ENCODE data around the gene CAMK1G. TPM values are rescaled to one million over a fixed set of nuclear protein-coding genes. Genes with fewer than 3 reads are reported as not detected.

CAMK1G gene
- total and polyA plus RNA-seq, 9 of the 15 experiments (the other 6 are each of a cell fraction or from before 2014, with no cell fraction given), result not detected

DNA sequence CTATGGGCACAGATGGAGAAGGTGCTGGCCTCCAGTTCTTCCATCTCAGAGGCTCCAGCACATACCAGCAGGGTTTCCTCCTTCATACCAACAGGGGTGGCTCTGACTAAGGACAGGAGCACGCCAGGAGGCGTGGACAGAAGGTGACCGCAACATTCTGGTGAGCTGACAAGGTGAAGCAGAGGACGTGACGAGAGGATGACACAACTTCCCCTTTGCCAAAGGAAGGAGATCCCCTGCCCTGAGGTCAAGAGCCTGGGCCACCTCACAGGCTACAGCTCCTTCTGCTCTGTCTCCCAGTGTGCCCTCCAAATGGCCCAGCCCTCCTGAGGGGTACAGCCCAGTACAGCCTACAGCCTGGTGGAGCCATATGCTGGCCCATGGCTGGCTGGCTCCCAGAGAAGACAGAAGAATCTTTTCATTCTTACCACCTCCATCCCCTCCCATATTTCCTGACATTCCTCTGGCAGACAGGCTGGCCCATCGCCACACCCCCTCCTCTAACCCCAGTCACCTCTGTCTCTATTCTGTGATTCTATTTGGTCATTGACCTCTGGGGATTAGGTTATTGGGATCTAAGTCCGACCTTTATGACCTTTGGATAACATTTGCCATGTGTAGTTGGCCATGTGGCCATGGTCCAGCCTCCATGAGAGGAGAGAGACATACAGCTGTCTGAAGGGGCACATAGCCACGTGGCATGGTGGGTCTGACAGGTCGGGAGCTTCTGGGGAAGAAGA is 73.8 kb downstream of the CAMK1G start (continued):
- TF ChIP-seq, protein P1, sequence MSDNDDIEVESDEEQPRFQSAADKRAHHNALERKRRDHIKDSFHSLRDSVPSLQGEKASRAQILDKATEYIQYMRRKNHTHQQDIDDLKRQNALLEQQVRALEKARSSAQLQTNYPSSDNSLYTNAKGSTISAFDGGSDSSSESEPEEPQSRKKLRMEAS (CRISPR knock-in tag; IDR thresholded peaks at IDR 0.05), result 0 out of 2 replicates have a peak, but pooled peaks have one; percentile 9
- TF ChIP-seq ATF7 (IDR thresholded peaks at IDR 0.05), result peak; percentile 60; the same call in 1 of the 2 replicates
- TF ChIP-seq ZC3H4 (CRISPR knock-in tag; IDR thresholded peaks at IDR 0.05; ENCODE audit: borderline replicate concordance), result no peak
- no peak for TF ChIP-seq RBM34 (IDR thresholded peaks at IDR 0.05; ENCODE audit: borderline replicate concordance, insufficient read depth, low read length)
- peak; percentile 70; the same call in 1 of the 2 replicates for TF ChIP-seq TEAD4 (IDR thresholded peaks at IDR 0.05; ENCODE audit: low read length)
- TF ChIP-seq TEAD4 (CRISPR knock-in tag; IDR thresholded peaks at IDR 0.05; ENCODE audit: borderline replicate concordance), result no peak
- peak; percentile 57; the same call in 1 of the 2 replicates for TF ChIP-seq ZEB2 (IDR thresholded peaks at IDR 0.05)
- peak; percentile 38; the same call in 1 of the 2 replicates for TF ChIP-seq BHLHE40 (IDR thresholded peaks at IDR 0.05; ENCODE audit: low read length)

DNA sequence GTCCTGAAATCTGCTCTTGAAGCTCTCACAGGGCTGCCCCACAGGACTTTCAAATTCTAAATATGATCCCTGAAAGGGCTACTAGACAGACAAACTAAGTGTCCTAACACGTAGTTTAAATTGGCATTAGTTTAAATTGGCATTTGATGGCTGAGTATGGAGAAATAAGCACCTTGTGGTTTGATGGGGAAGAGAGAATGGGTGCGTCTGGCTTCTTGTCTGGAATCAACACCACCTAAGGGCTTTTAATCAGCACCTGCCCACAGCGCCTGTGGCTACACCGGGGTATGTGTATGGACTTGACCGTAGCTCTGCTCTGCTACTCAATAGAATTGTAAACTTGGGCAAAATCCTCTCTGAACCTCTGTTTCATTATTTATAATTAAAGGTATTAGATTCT is 74.4 kb downstream of the CAMK1G start:
- no peak overlapping the region for H3K27ac ChIP-seq (ENCODE audit: extremely low read depth, low read depth, low read length)
- intact Hi-C loops (cut with micrococcal nuclease), result no loop called here
- DNase-seq (ENCODE audit: extremely low read depth in 1 of 4, low spot score in 3 of 4) (no peak), FAIRE-seq (no peak), ATAC-seq (no peak)
- CTCF ChIA-PET (ENCODE audit: low intra/inter-chr PET ratio), result no interaction called here
- in situ Hi-C loops (cut with MboI), result loop anchor here (10.0 kb wide), 1 partner anchor 1833 kb away; no protein-coding TSS in a partner anchor
- no TSS peak for BruUV-seq (replicated peaks)
- no peak overlapping the region for H3K4me3 ChIP-seq
- no peaks in the 10 kb centered on the region for H3K79me2 ChIP-seq (ENCODE audit: control insufficient read depth, insufficient read depth, low read length)
- POLR2A ChIA-PET, result interaction anchor here (0.7 to 1.7 kb wide), 4 partner anchors 9 to 28 kb away, joined by 3 to 6 read pairs (median 5); no protein-coding TSS in a partner anchor
- H3K27me3 ChIP-seq (ENCODE audit: control insufficient read depth in 2 of 2, insufficient read depth in 2 of 2, low read length in 2 of 2), result peaks cover 0 to 6% of the 10 kb centered on the region in 2 experiments; a peak in 2 of 5 replicates
- no peaks in the 10 kb centered on the region for H3K36me3 ChIP-seq (ENCODE audit: control insufficient read depth, insufficient read depth, low read length)
- H3K9me3 ChIP-seq (replicated peaks; ENCODE audit: control insufficient read depth, insufficient read depth, low read depth, low read length), result no peaks in the 10 kb centered on the region
- H3K9ac ChIP-seq (ENCODE audit: insufficient read depth in 1 of 2, low read depth in 2 of 2, low read length in 2 of 2), result no peak overlapping the region
- no peak overlapping the region for H3K4me2 ChIP-seq (ENCODE audit: insufficient read depth, low read length)
- peaks cover 10 to 15% of the 10 kb centered on the region in 2 experiments; a peak in 4 of 5 replicates for H3K4me1 ChIP-seq (replicated peaks in 1 of 2; ENCODE audit: control insufficient read depth in 2 of 2, insufficient read depth in 2 of 2, low read length in 2 of 2)
- H4K20me1 ChIP-seq (replicated peaks; ENCODE audit: control insufficient read depth, insufficient read depth, low read length), result no peaks in the 10 kb centered on the region
- no peaks in the 10 kb centered on the region for H3K9me1 ChIP-seq (ENCODE audit: control insufficient read depth, insufficient read depth, low read length)
- H2AFZ ChIP-seq (ENCODE audit: low read depth, low read length), result no peak overlapping the region
- WGBS (ENCODE audit: insufficient coverage, low coverage, missing lambda C conversion rate), result 44% methylated on average over 5 of the region's 5 CpGs
- TF ChIP-seq, protein P2, sequence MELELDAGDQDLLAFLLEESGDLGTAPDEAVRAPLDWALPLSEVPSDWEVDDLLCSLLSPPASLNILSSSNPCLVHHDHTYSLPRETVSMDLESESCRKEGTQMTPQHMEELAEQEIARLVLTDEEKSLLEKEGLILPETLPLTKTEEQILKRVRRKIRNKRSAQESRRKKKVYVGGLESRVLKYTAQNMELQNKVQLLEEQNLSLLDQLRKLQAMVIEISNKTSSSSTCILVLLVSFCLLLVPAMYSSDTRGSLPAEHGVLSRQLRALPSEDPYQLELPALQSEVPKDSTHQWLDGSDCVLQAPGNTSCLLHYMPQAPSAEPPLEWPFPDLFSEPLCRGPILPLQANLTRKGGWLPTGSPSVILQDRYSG (tag; conservative IDR thresholded peaks at IDR 0.05; ENCODE audit: low read depth), result 0 out of 2 replicates have a peak, but pooled peaks have one; percentile 4
- TF ChIP-seq EP400 (IDR thresholded peaks at IDR 0.05) (no peak), SRF (CRISPR knock-in tag; IDR thresholded peaks at IDR 0.05) (no peak), BCL6 (CRISPR knock-in tag; IDR thresholded peaks at IDR 0.05) (no peak), POLR3G (IDR thresholded peaks at IDR 0.05; ENCODE audit: extremely low read depth, insufficient read length, insufficient replicate concordance) (no peak)
- TF ChIP-seq, protein P3, sequence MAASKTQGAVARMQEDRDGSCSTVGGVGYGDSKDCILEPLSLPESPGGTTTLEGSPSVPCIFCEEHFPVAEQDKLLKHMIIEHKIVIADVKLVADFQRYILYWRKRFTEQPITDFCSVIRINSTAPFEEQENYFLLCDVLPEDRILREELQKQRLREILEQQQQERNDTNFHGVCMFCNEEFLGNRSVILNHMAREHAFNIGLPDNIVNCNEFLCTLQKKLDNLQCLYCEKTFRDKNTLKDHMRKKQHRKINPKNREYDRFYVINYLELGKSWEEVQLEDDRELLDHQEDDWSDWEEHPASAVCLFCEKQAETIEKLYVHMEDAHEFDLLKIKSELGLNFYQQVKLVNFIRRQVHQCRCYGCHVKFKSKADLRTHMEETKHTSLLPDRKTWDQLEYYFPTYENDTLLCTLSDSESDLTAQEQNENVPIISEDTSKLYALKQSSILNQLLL (CRISPR knock-in tag; IDR thresholded peaks at IDR 0.05; ENCODE audit: borderline replicate concordance), result no peak
- TF ChIP-seq, protein P4, sequence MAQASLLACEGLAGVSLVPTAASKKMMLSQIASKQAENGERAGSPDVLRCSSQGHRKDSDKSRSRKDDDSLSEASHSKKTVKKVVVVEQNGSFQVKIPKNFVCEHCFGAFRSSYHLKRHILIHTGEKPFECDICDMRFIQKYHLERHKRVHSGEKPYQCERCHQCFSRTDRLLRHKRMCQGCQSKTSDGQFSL (CRISPR knock-in tag; IDR thresholded peaks at IDR 0.05), result no peak
- TF ChIP-seq, protein P4 (tag; IDR thresholded peaks at IDR 0.05), result no peak
